Activated CD4-positive, alpha-beta T cell treated with anti-CD3 and anti-CD28 coated beads, Interleukin-2, amount 50 U/mL, for 4 hours (primary cell): ENCODE data around the gene STK36.

Experiments
- DNase-seq, 2 experiments: peaks; one replicate each; pipeline ENCODE4 v3.0.0-alpha.2; 2020

Gene STK36

GRCh38 chr2:218748741-218749441 lies 77.0 kb downstream of the STK36 start:
- no peak for DNase-seq
